Immature natural killer cell (primary cell): ENCODE measurements around the gene WHRN. TPM values are rescaled to one million over a fixed set of nuclear protein-coding genes. Genes with fewer than 3 reads are reported as not detected.

Source experiments
- DNase-seq, 3 donors: peaks; one replicate each; pipeline ENCODE4 v3.0.0; 2022; ENCODE audit warnings: mixed read lengths in 1 of 3
- H3K27ac Mint-ChIP-seq, 6 donors: one replicate each; pipeline ENCODE4 v1.8.0; 2020; ENCODE audit warnings: mixed read lengths in 6 of 6, mild to moderate bottlenecking in 5 of 6, inconsistent platforms in 4 of 6, moderate library complexity in 3 of 6
- H3K27me3 Mint-ChIP-seq, 3 donors: one replicate each; pipeline ENCODE4 v1.8.0; 2020 to 2021; ENCODE audit warnings: low read depth in 3 of 3, mild to moderate bottlenecking in 3 of 3, mixed read lengths in 3 of 3, moderate library complexity in 3 of 3, inconsistent platforms in 1 of 3
- H3K36me3 Mint-ChIP-seq, 3 donors: one replicate each; pipeline ENCODE4 v1.8.0; 2020; ENCODE audit warnings: mixed read lengths in 3 of 3, inconsistent platforms in 2 of 3, mild to moderate bottlenecking in 2 of 3
- H3K4me1 Mint-ChIP-seq, 2 donors: one replicate each; pipeline ENCODE4 v1.8.0; 2020; ENCODE audit warnings: inconsistent platforms in 2 of 2, mild to moderate bottlenecking in 2 of 2, mixed read lengths in 2 of 2, moderate library complexity in 1 of 2
- H3K4me3 Mint-ChIP-seq, 5 donors: one replicate each; pipeline ENCODE4 v1.8.0; 2020; ENCODE audit warnings: mild to moderate bottlenecking in 5 of 5, mixed read lengths in 5 of 5, inconsistent platforms in 3 of 5, moderate library complexity in 3 of 5
- H3K9me3 Mint-ChIP-seq, 6 donors: one replicate each; pipeline ENCODE4 v1.8.0; 2020; ENCODE audit warnings: mild to moderate bottlenecking in 6 of 6, mixed read lengths in 6 of 6, inconsistent platforms in 4 of 6, moderate library complexity in 3 of 6
- polyA plus RNA-seq, 3 donors: library from polyadenylated mRNA; unstranded; fragments of 300-500 nt; fragmentation: Illumina TruSeq; gene quantifications; one replicate each; pipeline ENCODE4 v1.2.3, GENCODE V29; 2021

Gene WHRN
- polyA plus RNA-seq, 3 donors from 2014 or later = 0.22 to 1.4 (median 1.0) TPM

DNA sequence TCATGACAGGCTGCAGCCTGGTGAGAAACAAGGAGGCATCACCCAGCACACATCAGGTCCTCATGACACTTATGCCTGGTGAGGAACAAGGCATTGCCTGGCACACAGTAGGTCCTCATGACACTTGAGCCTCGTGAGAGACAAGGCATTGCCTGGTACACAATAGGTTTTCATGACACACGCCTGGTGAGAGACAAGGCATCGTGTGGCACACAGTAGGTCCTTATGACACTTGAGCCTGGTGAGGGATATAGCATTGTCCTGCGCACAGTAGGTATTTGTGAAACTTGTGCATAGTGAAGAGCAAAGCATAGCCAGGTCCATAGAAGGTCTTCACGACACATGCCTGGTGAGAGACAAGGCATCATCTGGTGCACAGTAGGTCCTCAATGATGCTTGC, 23.5 kb downstream of the WHRN start:
- Mint-ChIP-seq H3K4me3 (no peak overlapping the region), H3K27me3 (peaks cover 4 to 10% (median 9%) of the 10 kb centered on the region in 3 donors), H3K9me3 (no peaks in the 10 kb centered on the region), H3K27ac (no peak overlapping the region), H3K36me3 (no peaks in the 10 kb centered on the region), H3K4me1 (peaks cover 0 to 5% of the 10 kb centered on the region in 2 donors)
- DNase-seq = no peak

DNA sequence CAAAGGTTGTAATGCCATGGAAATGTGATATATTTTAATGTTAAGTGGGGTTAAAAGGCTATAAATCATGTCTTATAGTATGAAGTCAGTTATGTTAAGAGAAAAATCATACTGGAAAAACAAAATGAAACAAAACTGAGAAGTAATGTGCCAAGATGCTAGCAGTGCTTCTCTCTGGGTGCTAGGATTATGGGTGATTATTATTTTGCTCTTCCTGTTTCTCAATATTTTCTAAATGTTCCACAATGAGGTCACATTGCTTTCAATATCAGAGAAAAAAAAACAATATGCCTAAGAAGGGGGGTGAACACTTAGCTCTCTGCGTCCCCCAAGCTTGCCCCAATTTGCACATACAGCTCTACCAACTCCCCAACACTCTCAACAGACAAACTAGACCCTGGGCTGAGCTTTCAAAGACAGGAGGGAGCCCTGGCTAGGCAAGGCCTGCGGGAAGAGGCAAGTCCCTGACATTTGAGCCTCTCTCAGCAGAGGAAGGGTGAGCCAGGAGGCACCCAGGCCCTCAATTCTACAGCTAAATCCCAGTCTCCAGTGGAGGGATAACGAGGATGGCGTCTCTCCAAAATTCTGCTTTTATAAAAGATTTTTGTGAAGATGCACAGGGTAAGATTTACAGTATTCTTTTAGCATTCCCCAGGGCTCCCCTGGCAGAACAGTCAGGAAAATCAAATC, 24.4 kb downstream of the WHRN start:
- H3K36me3 Mint-ChIP-seq = no peaks in the 10 kb centered on the region
- DNase-seq = no peak
- no peak overlapping the region for H3K4me3 Mint-ChIP-seq
- H3K27me3 Mint-ChIP-seq = peaks cover 4 to 11% (median 6%) of the 10 kb centered on the region in 3 donors
- peaks cover 0 to 5% of the 10 kb centered on the region in 2 donors for H3K4me1 Mint-ChIP-seq
- H3K27ac Mint-ChIP-seq = no peak overlapping the region
- no peaks in the 10 kb centered on the region for H3K9me3 Mint-ChIP-seq

DNA sequence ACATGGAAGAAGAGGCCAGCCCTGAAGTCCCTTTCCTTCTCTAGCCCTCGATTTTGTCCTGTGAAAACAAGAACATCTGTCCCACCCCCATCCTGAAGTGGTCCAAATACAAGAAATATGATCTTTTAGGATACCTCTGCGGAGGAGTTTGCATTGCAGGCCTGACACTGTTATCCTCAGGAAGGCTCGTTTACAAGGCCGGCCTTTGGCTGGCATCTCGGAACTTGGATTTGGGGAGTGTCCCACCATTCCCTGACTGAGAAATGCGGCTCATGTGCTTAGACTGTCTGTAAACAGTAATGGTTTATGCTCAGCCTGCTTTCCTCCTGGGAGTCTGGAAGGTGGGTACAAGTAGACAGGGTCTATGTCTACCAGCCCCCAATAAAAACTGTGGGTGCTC, 26.4 kb downstream of the WHRN start:
- peaks cover 7 to 10% of the 10 kb centered on the region in 2 donors for H3K4me1 Mint-ChIP-seq
- no peak for DNase-seq
- H3K9me3 Mint-ChIP-seq = no peaks in the 10 kb centered on the region
- no peaks in the 10 kb centered on the region for H3K36me3 Mint-ChIP-seq
- H3K27me3 Mint-ChIP-seq = peaks cover 5 to 8% (median 6%) of the 10 kb centered on the region in 3 donors
- no peak overlapping the region for H3K4me3 Mint-ChIP-seq
- H3K27ac Mint-ChIP-seq = no peak overlapping the region

DNA sequence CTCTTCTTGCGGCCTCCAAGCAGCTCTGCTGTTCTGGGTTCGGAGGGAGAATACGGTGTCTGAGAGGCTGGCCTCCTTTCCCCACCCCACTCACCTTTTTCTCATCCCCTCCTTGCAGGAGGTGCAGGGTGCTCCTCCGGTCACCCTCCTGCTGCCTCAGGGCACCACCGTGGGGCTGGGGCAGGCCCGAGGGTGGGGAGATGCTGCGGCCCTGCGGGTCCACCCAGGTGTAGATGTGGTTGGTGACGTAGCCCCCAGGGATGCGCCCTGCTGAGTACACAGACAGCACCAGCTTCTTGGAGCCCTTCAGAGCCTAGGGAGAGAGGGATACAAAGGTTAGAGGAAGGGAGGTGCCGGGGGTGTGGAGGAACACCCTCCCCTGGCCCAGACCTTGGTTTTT, 26.8 kb downstream of the WHRN start:
- DNase-seq = no peak
- Mint-ChIP-seq H3K4me1 (peaks cover 7 to 10% of the 10 kb centered on the region in 2 donors), H3K27ac (no peak overlapping the region), H3K4me3 (no peak overlapping the region), H3K9me3 (no peaks in the 10 kb centered on the region), H3K36me3 (no peaks in the 10 kb centered on the region), H3K27me3 (peaks cover 5 to 8% (median 6%) of the 10 kb centered on the region in 3 donors)

DNA sequence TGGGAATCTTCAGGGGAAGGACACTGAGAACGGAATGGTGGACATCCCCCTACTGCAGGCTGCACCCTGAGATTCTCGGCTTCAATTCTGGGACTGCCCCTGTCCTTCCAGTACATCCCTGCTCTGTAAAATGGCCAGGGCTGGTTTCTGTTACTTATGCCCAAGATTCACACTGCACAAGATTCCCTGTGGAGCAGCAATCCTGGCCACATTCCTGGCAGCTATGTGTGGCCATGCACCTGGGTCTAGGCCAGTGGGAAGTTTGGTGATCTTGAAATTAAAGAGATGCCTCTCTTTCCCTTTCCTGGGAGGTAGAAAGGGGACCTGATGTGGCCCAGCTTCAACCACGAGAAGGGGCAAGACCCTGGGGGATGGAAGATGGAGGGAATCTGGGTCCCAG, 27.6 kb downstream of the WHRN start:
- DNase-seq = no peak

DNA sequence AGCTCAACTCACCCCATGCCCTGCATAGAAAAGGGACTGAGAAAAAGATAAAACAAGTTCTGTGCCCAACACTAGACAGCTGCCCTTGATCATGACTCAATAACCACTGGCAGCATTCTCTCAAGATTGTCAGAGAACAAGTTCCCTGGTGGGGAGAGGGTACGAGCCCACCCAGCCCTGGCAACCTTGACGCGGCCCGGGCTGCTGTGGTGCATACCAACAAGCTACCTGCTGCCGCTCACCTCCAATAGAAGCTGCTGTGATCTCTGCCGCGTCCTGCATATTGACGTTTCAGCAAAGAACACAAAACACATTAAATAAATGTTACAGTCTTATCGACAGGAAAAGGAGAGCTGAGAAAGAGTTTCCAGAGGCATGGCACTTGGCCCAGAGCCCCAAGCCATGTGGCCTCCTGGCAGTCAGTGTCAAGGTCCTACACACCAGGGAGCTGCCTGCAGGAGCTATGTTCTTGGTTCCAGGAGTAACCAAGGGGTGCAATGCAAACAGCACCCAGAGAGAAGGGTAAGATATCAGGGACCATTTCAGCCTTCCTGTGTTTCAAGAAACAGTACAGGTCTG, 28.3 kb downstream of the WHRN start:
- no peak overlapping the region for H3K4me3 Mint-ChIP-seq
- peaks cover 7 to 10% of the 10 kb centered on the region in 2 donors for H3K4me1 Mint-ChIP-seq
- peaks cover 2 to 8% (median 4%) of the 10 kb centered on the region in 3 donors for H3K27me3 Mint-ChIP-seq
- no peak overlapping the region for H3K27ac Mint-ChIP-seq
- no peak for DNase-seq
- H3K36me3 Mint-ChIP-seq = peaks cover 0 to 4% (median 0%) of the 10 kb centered on the region in 3 donors
- H3K9me3 Mint-ChIP-seq = no peaks in the 10 kb centered on the region

More for the DNA sequence above, 27.6 kb downstream of the WHRN start:
- Mint-ChIP-seq H3K36me3 (no peaks in the 10 kb centered on the region), H3K4me3 (no peak overlapping the region), H3K4me1 (peaks cover 7 to 10% of the 10 kb centered on the region in 2 donors), H3K27me3 (peaks cover 5 to 8% (median 6%) of the 10 kb centered on the region in 3 donors), H3K9me3 (no peaks in the 10 kb centered on the region), H3K27ac (peak overlapping the region in 1 of 6 donors; percentile 43)

DNA sequence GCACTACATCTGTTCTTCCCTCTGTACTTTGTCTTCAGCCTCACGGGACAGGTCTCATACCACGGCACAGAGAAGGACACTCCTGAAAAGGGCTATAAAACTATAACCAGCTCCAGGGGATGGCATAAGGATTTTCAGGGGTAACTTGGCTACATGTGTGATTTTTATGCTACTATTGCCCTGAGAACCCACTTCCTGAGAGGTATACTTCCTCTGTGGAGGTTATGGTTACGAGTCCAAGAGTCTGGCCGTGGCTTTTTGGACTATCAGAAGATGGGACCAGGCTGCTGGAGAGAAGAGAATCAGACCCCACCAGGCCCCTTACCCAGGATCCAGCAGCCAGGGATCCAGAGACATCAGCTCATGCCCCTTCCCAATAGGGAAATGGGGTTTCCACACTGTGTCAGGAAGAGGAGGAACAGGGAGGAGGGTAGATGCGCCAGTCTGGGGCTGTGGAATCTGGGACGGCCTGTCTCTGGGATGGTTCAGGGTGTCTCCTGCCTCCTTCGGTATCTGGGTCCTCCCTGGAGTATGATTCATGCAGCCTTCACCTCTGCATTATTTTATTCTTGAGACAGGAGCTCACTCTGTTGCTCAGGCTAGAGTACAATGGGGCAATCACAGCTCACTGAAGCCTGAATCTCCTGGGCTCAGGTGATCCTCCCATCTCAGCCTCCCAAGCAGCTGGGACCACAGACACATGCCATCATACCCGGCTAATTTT, 29.7 kb downstream of the WHRN start:
- peaks cover 0 to 4% (median 0%) of the 10 kb centered on the region in 3 donors for H3K36me3 Mint-ChIP-seq
- H3K4me3 Mint-ChIP-seq = no peak overlapping the region
- H3K27ac Mint-ChIP-seq = peak overlapping the region in 1 of 6 donors; percentile 21
- H3K4me1 Mint-ChIP-seq = peaks cover 7 to 10% of the 10 kb centered on the region in 2 donors
- no peak for DNase-seq
- H3K9me3 Mint-ChIP-seq = no peaks in the 10 kb centered on the region
- peaks cover 0 to 4% (median 3%) of the 10 kb centered on the region in 3 donors for H3K27me3 Mint-ChIP-seq

DNA sequence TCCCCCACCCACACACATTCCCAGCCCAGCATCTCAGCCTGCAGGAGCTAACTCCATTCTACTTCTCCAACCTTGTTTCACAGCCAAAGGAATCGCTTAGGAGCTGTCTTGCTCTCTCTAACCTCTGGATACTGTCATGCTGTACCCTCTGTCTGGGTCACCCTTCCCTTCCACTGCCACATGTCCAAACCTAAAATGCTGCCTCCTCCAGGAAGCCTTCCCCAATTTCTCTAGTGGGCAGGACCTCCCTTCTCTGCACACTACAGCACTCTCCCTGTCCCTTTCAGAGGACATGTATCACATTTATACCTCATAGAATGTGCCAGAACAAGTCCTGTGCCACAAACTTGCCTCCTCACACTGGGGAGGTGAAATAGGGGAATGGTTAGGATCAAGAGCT, 30.8 kb downstream of the WHRN start:
- Mint-ChIP-seq H3K4me1 (peaks cover 7 to 10% of the 10 kb centered on the region in 2 donors), H3K4me3 (no peak overlapping the region), H3K27me3 (peaks cover 0 to 4% (median 3%) of the 10 kb centered on the region in 3 donors), H3K9me3 (no peaks in the 10 kb centered on the region), H3K36me3 (peaks cover 0 to 8% (median 0%) of the 10 kb centered on the region in 3 donors), H3K27ac (no peak overlapping the region)
- no peak for DNase-seq

DNA sequence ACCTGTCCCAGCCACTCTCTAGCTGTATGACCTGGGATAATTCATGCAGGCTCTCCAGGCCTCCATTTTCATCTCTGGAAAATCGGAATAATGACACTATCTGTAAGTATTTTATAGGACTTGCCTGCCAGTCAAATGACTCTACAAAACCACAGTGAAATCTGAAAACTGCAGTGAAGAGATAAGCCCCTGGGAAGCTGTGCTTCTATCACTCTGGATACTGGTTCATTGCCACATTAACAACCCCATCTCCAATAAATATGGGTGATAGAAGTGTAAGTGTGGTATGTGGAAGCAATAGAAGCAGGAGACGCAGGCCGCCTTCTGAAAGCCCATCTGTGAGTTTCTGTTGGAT, 31.8 kb downstream of the WHRN start:
- Mint-ChIP-seq H3K27me3 (peaks cover 0 to 4% (median 3%) of the 10 kb centered on the region in 3 donors), H3K9me3 (no peaks in the 10 kb centered on the region), H3K27ac (no peak overlapping the region), H3K4me1 (peaks cover 7 to 10% of the 10 kb centered on the region in 2 donors), H3K4me3 (no peak overlapping the region), H3K36me3 (peaks cover 0 to 8% (median 0%) of the 10 kb centered on the region in 3 donors)
- no peak for DNase-seq

DNA sequence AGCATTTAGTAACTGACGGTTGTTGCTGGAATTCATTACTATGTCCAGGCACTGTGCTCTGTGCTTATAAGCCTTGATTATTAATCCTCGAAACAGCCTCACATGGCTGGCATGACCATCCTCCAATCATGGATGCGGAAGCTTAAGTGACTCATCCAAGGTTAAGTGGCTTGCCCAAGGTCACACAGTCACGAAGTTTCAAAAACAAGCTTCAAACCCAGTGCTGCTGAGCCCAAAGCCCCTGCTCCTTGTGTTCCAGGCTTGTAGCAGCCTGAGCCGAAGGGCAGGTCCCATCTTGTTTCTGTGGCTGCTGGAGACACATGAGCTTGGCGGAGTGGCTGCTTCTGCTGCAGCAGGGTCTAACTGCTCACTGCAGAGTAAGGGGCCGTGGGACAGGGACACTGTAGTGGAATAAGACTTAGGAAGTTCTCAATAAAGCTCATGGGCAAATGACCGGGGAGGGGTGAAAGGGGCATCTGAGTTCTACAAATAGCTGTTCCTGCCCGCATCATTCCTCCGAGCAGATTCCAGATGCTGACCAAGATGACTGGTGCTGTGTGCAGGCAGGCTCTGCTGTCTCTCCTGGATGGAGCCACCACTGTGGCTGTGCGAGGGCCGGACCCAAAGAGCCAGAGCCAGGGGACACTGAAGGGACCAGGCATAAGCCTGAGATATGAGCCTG, 32.4 kb downstream of the WHRN start:
- H3K4me3 Mint-ChIP-seq = no peak overlapping the region
- no peak for DNase-seq
- H3K9me3 Mint-ChIP-seq = no peaks in the 10 kb centered on the region
- peaks cover 7 to 10% of the 10 kb centered on the region in 2 donors for H3K4me1 Mint-ChIP-seq
- peaks cover 0 to 8% (median 0%) of the 10 kb centered on the region in 3 donors for H3K36me3 Mint-ChIP-seq
- H3K27ac Mint-ChIP-seq = no peak overlapping the region
- peaks cover 1 to 4% (median 3%) of the 10 kb centered on the region in 3 donors for H3K27me3 Mint-ChIP-seq

DNA sequence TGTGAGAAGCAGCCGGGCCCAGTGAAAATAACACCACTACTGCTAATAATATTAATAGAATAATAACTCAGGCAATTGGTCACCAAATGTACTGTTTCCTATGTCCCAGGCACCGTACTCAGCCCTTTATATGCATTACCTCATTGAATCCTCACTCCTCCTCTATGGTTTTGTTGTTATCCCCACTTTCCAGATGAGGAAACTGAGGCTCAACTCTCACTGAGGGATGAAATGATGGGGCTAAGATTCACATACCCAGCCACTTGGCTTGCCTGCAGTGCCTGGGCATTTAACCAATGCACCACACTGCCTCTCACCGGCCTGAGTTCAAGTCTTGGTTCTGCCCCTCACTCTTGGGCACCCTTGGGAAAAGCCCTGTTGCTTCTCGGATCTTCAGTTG, 34.1 kb downstream of the WHRN start:
- DNase-seq = no peak
- peaks cover 7 to 9% of the 10 kb centered on the region in 2 donors for H3K4me1 Mint-ChIP-seq
- H3K27ac Mint-ChIP-seq = no peak overlapping the region
- H3K9me3 Mint-ChIP-seq = no peaks in the 10 kb centered on the region
- no peak overlapping the region for H3K4me3 Mint-ChIP-seq
- H3K36me3 Mint-ChIP-seq = peaks cover 0 to 8% (median 0%) of the 10 kb centered on the region in 3 donors
- peaks cover 0 to 4% (median 2%) of the 10 kb centered on the region in 3 donors for H3K27me3 Mint-ChIP-seq

DNA sequence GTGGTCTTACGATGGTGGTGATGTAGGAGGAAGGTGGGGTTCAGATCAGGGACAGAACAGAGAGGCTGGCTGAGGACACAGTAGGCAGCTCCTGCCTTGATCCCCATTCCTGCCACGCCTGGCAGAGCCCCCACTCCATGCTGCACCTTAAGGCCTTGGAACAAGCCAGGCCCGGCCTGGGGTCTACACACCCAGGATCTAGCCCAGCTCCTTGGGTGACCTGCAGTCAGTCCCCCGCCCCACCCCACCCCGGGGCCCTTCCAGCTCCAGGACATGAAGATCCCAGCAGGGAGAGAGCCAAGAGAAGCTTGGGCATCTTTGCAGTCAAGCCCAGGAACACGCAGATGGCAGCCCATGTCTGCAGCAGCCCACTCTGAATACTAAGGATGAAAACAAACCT, 34.7 kb downstream of the WHRN start:
- Mint-ChIP-seq H3K9me3 (no peaks in the 10 kb centered on the region), H3K27ac (no peak overlapping the region), H3K4me1 (peaks cover 5 to 6% of the 10 kb centered on the region in 2 donors), H3K36me3 (peaks cover 0 to 8% (median 0%) of the 10 kb centered on the region in 3 donors), H3K27me3 (peaks cover 0 to 4% (median 2%) of the 10 kb centered on the region in 3 donors), H3K4me3 (no peak overlapping the region)
- DNase-seq = no peak

DNA sequence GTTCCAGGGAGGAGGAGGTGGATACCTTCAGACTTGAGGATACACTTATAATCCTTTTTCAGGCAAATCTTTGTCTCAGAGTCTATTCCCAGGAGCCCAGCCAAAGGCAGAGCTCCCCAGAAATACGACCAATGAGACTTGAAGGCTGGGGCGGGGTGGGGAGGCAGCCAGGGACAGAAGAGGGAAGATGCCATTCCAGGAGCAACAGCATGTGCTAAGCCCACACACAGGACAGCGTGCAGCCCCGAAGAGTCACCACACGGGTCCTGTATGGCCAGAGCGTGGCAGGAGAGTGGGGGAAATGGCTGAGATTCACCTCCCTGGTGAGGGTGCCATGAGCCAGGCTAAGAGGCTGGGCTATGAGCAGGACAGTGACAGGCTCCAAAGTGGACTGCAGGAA, 35.2 kb downstream of the WHRN start:
- Mint-ChIP-seq H3K4me1 (peaks cover under 1% of the 10 kb centered on the region in 2 donors), H3K4me3 (no peak overlapping the region), H3K9me3 (no peaks in the 10 kb centered on the region), H3K27me3 (peaks cover 1 to 4% (median 2%) of the 10 kb centered on the region in 3 donors), H3K36me3 (peaks cover 0 to 8% (median 0%) of the 10 kb centered on the region in 3 donors), H3K27ac (no peak overlapping the region)
- no peak for DNase-seq
